Gastroesophageal sphincter (tissue), 4 donors: ENCODE measurements around the gene DOCK9. TPM values are rescaled to one million over a fixed set of nuclear protein-coding genes. Genes with fewer than 3 reads are reported as not detected.

Experiments
- ATAC-seq: fragments of 150-250 bp; one replicate; pipeline ENCODE4 v1.9.1; 2016; ENCODE audit warnings: mild to moderate bottlenecking, moderate library complexity
- H3K27ac ChIP-seq, 4 donors: fragments of 200-600 bp; sonication (generic) in 3 of 4; 1 replicate in 3 of 4; 2 replicates in 1 of 4; pipeline ENCODE4 v1.5.1; 2016 to 2019
- H3K27me3 ChIP-seq: fragments of 200-600 bp; sonication (generic); one replicate; pipeline ENCODE4 v1.5.1; 2019
- H3K36me3 ChIP-seq, 2 donors: fragments of 200-600 bp; sonication (generic); one replicate each; pipeline ENCODE4 v1.5.1; 2019; ENCODE audit warnings: control low read depth in 1 of 2
- H3K4me1 ChIP-seq, 3 donors: fragments of 200-600 bp; sonication (generic); 1 replicate in 2 of 3; 2 replicates in 1 of 3; pipeline ENCODE4 v1.5.1; 2016 to 2019; ENCODE audit warnings: control low read depth in 2 of 3
- H3K4me3 ChIP-seq, 2 donors: fragments of 200-600 bp; sonication (generic); one replicate each; pipeline ENCODE4 v1.5.1; 2019; ENCODE audit warnings: mild to moderate bottlenecking in 1 of 2, moderate library complexity in 1 of 2
- H3K9me3 ChIP-seq, 3 donors: fragments of 200-600 bp; sonication (generic); one replicate each; pipeline ENCODE4 v1.5.1; 2017 to 2019; ENCODE audit warnings: control low read depth in 2 of 3
- EP300 ChIP-seq: sonication (generic); formaldehyde crosslinking; IDR thresholded peaks from one replicate; pipeline ENCODE4 v1.6.1; 2017; ENCODE audit warnings: antibody characterized with exemption, mild to moderate bottlenecking
- POLR2A ChIP-seq, 2 donors: fragments of 450-650 bp; IDR thresholded peaks; one replicate each; pipeline ENCODE4 v1.6.1; 2017; ENCODE audit warnings: antibody characterized with exemption in 2 of 2, mild to moderate bottlenecking in 2 of 2, moderate library complexity in 1 of 2
- POLR2AphosphoS5 ChIP-seq: sonication (generic); formaldehyde crosslinking; IDR thresholded peaks from one replicate; pipeline ENCODE4 v1.6.1; 2017; ENCODE audit warnings: antibody characterized with exemption
- WGBS, 2 donors: methylation state at CpG; one replicate each; pipeline ENCODE4 v1.1.5; 2018; ENCODE audit warnings: low coverage in 1 of 2; 5-methylcytosine and 5-hydroxymethylcytosine counted together
- total RNA-seq, 4 donors: library from RNA; depleted of rRNA; stranded (reverse); fragments of >200 nt; gene quantifications; one replicate each; pipeline ENCODE4 v1.1.0, GENCODE V29; 2016
- TF ChIP-seq, protein P1 (sequence below), 4 experiments: fragments of 200-600 bp in 2 of 4; fragments of 450-650 bp in 2 of 4; sonication (generic) in 1 of 4; IDR thresholded peaks; one replicate each; pipeline ENCODE4 v1.5.1; 2017 to 2019; ENCODE audit warnings: antibody characterized with exemption in 4 of 4, mild to moderate bottlenecking in 2 of 4, moderate library complexity in 2 of 4

Gene DOCK9
- total RNA-seq, 4 donors from 2014 or later, result 84.1 to 203 (median 150) TPM

DNA sequence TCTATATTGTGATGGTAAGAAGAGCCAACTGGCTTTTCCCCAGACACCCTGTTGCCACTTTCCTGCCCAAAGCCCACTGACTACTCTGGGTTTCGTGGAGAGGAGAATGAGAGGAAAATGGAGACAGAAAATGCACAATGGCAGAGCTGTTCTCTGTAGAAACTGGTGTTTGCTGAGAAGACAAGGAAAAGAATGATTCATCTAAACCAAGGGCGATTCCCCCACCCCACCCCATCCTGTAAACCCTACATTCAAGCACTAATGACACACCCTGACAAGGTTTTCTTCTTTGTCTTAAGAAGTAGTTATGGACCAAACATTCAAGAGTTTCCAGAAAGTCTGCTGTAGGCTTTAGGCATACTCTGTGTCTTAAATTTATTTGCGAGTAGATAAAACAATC, 68.8 kb downstream of the DOCK9 start:
- H3K9me3 ChIP-seq, result no peaks in the 10 kb centered on the region
- no peak overlapping the region for H3K4me3 ChIP-seq
- peaks cover 0 to 29% of the 10 kb centered on the region in 2 donors for H3K36me3 ChIP-seq
- H3K4me1 ChIP-seq, result peaks cover 0 to 28% (median 5%) of the 10 kb centered on the region in 3 donors
- TF ChIP-seq, protein P1, sequence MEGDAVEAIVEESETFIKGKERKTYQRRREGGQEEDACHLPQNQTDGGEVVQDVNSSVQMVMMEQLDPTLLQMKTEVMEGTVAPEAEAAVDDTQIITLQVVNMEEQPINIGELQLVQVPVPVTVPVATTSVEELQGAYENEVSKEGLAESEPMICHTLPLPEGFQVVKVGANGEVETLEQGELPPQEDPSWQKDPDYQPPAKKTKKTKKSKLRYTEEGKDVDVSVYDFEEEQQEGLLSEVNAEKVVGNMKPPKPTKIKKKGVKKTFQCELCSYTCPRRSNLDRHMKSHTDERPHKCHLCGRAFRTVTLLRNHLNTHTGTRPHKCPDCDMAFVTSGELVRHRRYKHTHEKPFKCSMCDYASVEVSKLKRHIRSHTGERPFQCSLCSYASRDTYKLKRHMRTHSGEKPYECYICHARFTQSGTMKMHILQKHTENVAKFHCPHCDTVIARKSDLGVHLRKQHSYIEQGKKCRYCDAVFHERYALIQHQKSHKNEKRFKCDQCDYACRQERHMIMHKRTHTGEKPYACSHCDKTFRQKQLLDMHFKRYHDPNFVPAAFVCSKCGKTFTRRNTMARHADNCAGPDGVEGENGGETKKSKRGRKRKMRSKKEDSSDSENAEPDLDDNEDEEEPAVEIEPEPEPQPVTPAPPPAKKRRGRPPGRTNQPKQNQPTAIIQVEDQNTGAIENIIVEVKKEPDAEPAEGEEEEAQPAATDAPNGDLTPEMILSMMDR (IDR thresholded peaks at IDR 0.05), result no peak
- peak overlapping the region in 3 of 4 donors; percentile 10 to 30 (median 29) for H3K27ac ChIP-seq
- H3K27me3 ChIP-seq, result no peaks in the 10 kb centered on the region
- ATAC-seq, result no peak
- WGBS, 2 donors, result 70 to 78% methylated on average over 2 to 3 of the region's 3 CpGs

DNA sequence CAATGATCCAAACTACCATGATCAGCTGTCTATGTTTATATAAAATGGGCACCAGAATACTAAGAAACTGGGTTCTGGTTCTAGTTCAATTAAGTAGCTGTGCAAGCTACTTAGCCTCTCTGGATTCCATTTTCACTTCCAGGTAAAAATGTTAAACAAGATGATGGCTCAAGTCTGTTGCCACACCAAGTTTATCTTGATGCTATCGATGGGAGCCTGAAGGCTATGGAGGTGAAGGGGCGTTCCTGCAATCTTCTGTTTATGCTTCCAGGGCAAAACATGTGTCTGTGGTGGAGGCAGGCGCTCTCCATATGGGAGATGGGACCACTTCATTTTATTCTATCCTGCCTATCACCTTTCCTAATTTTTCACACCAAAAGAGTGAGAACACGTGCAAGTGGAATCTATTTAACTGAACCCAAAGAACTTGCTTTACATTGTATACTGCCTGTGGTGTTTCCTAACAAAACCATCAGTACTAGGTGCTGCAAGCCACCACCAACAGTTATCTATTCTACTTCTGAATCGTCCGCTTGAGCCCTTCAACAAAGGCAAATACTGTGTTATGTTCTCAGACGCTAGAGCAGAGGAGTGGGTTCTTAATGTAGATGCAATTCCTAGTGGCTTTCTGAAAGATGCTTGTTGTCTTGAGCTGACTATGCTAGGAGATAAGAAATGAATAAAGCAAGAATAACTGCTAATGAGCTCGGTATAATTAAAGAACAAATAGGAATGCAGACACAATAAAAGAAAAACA, 70.9 kb downstream of the DOCK9 start:
- Histone ChIP-seq H3K27ac (no peak overlapping the region), H3K4me3 (no peak overlapping the region), H3K27me3 (no peaks in the 10 kb centered on the region), H3K9me3 (no peaks in the 10 kb centered on the region), H3K36me3 (peaks cover 0 to 41% of the 10 kb centered on the region in 2 donors), H3K4me1 (peaks cover 0 to 13% (median 0%) of the 10 kb centered on the region in 3 donors)
- no peak for TF ChIP-seq EP300
- TF ChIP-seq, protein P1 (IDR thresholded peaks at IDR 0.05), result no peak
- no peak for TF ChIP-seq POLR2AphosphoS5
- no peak for TF ChIP-seq POLR2A (IDR thresholded peaks at IDR 0.05)
- ATAC-seq, result no peak
- WGBS, 2 donors, result 90 to 95% methylated on average over 6 to 8 of the region's 8 CpGs

DNA sequence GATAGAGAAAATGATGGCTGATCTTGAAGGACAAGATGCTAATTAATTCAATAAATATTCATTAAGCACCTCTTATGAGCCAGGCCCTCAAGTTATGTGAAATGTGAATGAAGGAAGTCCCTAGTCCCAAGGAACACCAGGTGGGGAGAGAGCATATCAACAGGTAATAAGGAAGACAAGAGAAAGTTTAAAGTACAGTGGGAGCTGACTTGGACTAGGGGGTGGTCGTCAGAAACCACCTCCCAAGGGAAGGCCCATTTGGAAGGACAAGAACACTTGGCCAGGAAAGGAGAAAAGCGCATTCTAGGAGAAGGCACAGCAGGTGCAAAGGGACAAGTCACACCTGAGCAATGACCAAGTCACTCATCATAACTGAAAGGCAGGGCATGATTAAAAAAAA, 72.7 kb downstream of the DOCK9 start:
- TF ChIP-seq, protein P1 (IDR thresholded peaks at IDR 0.05), result no peak
- TF ChIP-seq POLR2AphosphoS5, result no peak
- no peak for TF ChIP-seq EP300
- TF ChIP-seq POLR2A (IDR thresholded peaks at IDR 0.05), result no peak
- WGBS, 2 donors, result 79 to 83% methylated on average over 2 of the region's 2 CpGs
- Histone ChIP-seq H3K4me1 (peaks cover 0 to 7% (median 0%) of the 10 kb centered on the region in 3 donors), H3K27me3 (no peaks in the 10 kb centered on the region), H3K9me3 (no peaks in the 10 kb centered on the region), H3K27ac (no peak overlapping the region), H3K4me3 (no peak overlapping the region), H3K36me3 (peaks cover 0 to 58% of the 10 kb centered on the region in 2 donors)
- no peak for ATAC-seq

DNA sequence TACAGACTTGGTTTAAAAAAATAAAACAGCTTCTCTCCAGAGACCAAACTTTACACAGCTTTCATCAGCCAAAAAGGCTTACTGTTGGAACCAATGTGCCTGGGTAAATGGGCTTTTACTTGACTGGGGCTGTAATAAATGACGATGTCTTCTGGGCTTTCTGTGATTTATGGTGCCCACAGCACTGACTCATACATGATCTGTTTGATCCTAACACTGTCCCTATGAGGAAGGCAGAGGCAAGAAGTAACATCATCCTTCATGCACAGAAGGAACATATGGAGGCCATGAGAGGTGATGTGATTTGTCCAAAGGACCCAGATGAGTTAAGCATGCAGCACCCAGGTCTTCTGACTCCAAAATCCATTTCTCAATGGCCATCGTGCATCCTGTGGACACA, 77.4 kb downstream of the DOCK9 start:
- ATAC-seq, result no peak
- Histone ChIP-seq H3K9me3 (no peaks in the 10 kb centered on the region), H3K36me3 (peaks cover 0 to 84% of the 10 kb centered on the region in 2 donors), H3K27ac (no peak overlapping the region), H3K4me1 (no peaks in the 10 kb centered on the region), H3K27me3 (no peaks in the 10 kb centered on the region), H3K4me3 (no peak overlapping the region)
- no peak for TF ChIP-seq POLR2AphosphoS5
- no peak for TF ChIP-seq POLR2A (IDR thresholded peaks at IDR 0.05)
- TF ChIP-seq, protein P1 (IDR thresholded peaks at IDR 0.05), result no peak
- TF ChIP-seq EP300, result no peak
- 77 to 89% methylated on average over 2 of the region's 2 CpGs for WGBS, 2 donors

DNA sequence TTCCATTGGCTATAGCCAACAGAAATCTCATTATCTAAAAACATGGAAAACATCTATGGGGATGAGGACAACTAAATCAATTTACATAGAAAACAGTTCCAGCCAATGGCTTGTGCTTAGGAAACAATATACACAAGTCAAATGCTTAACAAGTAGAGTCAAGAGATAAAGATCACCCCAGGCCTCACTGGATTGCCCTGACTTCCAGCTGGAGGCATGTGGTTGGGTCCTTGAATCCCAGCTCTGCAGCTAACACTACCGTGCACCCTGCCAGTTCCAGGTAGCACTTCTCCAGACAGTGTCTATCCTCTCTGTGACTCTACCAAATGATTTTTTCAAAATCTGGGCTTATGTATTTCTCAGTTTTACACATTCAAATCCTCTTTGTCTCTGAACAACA, 80.2 kb downstream of the DOCK9 start:
- no peaks in the 10 kb centered on the region for H3K9me3 ChIP-seq
- peaks cover 0 to 9% (median 3%) of the 10 kb centered on the region in 3 donors for H3K4me1 ChIP-seq
- 100% methylated on average over 1 of the region's 1 CpG for WGBS, 2 donors
- no peak for ATAC-seq
- no peak overlapping the region for H3K27ac ChIP-seq
- peaks cover 0 to 86% of the 10 kb centered on the region in 2 donors for H3K36me3 ChIP-seq
- H3K4me3 ChIP-seq, result no peak overlapping the region
- no peaks in the 10 kb centered on the region for H3K27me3 ChIP-seq
- TF ChIP-seq POLR2AphosphoS5 (no peak), EP300 (no peak), POLR2A (IDR thresholded peaks at IDR 0.05) (no peak)
- TF ChIP-seq, protein P1 (IDR thresholded peaks at IDR 0.05), result no peak
